SW 1271 (cell line): ENCODE results near the gene CDKN2A.

Experiments
- DNase-seq, 2 experiments: peaks; one replicate each; lab custom pipeline; 2025; lab: John Stamatoyannopoulos, UW

The CDKN2A gene

DNA sequence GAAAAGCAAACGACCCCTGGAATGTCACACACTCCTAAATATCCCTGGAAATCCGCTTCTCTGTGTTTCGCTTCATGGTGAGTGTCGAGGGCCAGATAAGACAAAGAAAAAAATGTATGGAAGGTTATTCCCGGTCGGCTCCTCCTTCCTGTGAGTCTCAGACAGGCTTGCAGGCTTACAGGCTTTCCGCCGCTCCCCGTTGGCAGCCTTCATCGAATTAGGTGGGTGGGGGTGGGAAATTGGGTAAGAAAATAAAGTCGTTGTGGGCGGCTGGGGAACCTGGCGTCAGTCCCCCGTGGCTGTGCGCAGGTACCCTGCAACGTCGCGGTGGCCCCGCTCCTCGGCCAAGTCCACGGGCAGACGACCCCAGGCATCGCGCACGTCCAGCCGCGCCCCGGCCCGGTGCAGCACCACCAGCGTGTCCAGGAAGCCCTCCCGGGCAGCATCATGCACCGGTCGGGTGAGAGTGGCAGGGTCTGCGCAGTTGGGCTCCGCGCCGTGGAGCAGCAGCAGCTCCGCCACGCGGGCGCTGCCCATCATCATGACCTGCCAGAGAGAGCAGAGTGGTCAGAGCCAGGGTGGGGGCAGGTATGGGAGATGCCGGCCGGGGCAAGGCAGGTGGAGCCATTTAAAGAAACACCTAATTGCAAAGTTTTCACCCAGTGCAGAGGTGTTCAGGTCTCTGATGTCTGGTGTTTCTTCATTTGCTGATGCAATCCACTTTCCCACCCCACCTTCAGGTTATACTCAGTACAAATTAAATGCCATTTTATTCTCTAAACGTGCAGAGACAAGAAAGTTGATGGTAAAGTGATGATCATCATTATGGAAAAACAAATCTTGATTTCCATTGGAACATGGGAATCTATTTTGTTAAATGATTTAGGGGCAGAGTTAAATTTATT lies 11.8 kb upstream of the CDKN2A start:
- no peak for DNase-seq

GRCh38 chr9:22005021-22005701 lies 11.0 kb upstream of the CDKN2A start:
- DNase-seq, result no peak

GRCh38 chr9:22002038-22002437 lies 7.8 kb upstream of the CDKN2A start:
- no peak for DNase-seq

DNA sequence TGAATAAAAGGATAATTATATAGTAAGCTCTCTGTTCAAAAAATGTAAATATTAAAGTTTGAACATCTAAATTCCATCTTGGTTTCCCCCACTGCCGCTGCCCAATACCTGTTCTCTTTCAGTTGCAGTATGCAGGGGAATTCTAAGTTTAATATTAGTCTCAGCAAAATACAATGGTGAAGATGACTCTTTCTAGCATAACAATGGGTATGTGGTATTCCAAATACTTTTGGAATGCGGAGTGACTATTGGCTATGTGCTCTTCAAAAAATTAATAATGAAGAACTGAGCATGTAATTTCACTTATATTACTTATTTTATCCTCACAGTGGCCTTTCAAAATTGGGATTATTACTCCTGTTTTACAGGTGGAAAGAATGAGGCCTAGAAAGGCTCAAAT lies 3.8 kb upstream of the CDKN2A start:
- no peak for DNase-seq

DNA sequence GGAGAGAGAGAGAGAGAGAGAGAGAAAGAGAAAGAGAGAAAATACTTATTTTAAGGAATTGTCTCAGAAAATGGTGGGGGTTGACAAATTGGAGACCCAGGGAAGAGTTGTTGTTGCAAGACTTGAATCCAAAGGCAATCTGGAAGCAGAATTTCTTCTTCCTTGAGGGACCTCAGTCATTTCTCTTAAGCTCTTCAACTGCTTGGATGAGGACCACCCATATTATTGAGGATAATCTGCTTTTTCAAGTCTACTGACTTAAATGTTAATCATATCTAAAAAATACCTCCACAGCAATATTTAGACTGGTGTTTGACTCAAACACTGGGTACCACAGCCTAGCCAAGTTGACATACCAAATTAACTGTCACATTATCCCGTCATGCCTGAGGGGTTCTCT lies 3.3 kb upstream of the CDKN2A start:
- DNase-seq, result no peak

DNA sequence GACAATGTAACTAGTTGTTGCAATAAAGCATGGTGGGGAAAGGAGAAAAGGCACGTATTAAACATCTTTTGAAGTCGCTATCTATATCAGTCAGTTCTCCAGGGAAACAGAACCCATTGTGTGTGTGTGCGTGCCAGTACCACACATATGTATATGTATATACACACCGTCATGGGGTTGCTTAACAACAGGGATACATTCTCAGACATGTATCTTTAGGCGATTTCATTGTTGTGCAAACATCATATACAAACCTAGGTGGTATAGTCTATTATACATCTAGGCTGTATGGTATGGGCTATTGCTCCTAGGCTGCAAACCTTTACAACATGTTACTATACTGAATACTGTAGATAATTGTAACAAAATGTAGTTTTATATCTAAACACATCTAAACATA lies 2.7 kb upstream of the CDKN2A start:
- DNase-seq, result no peak

- no peak for DNase-seq
Observed at GRCh38 chr9:21996438-21996837, 2.2 kb upstream of the CDKN2A start.

DNA sequence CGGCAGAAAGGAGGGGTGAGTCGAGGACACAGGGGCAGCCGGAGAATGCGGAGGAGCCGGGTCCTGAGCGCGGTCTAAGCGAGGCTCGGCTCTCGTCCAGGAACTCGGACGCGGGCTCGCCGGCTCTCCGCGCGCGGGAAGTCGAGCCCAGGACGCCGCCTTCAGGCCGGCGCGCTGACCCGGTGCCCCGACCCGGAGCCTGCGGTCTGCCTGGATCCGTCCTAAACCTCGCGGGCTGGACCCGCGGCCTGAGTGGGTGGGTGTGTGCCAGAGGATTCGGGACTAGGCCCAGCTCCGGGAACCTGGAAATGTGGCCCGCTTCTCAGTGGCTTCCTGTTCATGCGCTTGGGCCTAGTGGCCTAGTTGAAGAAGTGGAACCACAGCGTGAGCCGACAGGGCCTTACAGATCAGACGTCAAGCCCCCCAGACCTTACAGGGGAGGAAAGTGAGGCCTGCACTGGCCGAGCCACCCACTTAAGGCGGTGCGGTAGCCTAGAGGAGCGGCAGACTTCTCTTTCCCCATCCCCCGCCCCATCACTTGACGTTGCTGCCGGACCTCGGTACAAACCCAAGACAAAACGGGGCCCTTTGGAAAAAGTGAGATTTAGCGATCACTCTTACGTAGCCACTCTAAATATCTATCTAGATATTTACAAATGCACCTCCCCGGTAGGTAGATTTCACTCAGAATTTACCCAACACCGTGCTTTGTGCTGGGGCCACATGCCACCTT lies 1.6 kb upstream of the CDKN2A start:
- DNase-seq, result no peak

DNA sequence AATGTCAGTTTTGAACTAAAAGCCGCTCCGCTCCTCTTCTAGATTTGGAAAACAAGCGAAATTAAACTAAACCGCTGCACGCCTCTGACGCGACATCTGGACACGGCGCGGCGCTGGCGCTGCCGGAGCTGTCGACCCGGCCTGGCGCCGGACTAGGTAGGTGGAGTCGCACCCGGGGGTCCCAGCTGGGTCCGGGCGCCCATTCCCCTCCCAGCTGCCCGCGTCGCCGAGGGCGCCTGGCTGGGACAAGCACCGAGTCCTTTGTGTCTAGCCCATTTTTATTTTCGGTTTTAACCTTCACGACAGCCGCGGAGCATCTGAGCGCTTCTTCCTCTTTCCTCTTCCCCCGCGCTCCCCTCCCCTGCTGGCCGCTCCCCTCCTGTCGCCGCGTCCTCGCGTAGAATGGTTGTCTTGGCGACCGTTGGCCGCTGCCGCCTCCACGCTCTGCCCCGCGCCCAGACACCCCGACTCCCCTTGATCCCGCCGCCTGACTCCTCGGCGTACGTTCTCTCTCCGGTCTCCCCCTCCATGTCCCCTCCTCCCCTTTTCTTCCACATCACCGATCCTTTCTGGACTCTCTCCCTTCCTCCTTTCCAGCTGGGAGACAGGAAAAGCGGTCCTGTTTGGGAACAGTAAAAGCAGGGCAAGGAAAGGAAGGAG lies 944 bp upstream of the CDKN2A start:
- DNase-seq, result no peak

GRCh38 chr9:21994556-21995005 lies 389 bp upstream of the CDKN2A start, which contains the start of gene CDKN2B-AS1:
TSS of gene CDKN2B-AS1 (plus strand) at chr9:21994791.
- DNase-seq, result no peak

DNA sequence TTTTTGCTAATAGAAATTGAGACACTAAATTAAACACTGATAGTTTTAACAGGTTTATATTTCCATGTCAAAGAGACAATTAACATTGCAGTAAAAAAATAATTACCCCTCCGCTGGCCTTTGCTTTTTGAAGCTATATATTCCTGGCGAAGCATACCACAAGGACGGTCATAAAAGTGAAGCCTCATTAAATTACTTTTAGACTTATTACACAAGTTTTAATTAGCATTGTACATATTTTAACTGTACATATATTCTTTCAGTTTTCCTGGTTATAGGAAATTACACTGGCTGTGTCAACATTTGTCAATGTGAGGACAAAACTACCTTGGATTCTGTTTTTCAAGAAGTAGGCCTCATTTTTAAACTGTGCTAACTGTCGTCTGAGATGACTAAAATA lies 1.2 kb downstream of the CDKN2A start:
- DNase-seq, result no peak

DNA sequence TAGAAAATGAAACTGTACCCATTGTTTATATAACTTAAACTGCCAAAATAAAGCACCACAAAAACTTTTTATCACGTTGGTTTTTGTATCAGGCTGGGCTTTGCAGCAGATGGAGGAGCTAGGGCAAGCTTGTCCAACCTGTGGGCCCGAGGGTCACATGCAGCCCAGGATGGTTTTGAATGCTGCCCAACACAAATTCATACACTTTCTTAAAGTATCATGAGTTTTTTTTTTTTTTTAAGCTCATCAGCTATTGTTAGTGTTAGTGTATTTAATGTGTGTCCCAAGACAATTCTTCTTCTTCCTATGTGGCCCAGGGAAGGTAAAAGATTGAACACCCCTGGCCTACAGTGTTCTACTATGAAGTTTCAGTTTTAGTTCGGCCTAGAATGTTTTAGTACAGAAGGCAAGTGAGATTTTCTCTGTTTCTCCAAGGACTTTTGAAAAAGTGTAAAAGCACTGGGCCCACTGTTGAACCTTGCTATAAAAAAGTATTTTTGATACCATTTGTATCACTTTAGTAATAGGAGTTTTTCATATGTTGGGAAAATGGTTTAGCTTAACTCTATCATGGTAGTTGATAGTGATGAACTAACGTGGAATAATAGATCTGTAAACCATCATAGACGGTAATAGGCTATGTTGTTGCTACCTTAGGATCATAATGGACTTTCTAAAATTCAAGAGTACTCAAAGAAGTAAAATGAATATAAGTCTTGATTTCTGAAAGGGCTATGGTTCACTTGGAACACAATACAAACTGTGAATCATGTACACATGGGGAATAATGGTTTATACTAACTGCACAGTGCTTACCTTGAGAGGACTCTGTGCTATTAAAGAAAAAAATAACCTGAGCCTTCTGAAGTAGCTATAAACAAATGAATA lies 2.9 kb downstream of the CDKN2A start:
- DNase-seq, result no peak

- DNase-seq, result no peak
Observed at GRCh38 chr9:21989440-21990189, 4.6 kb downstream of the CDKN2A start.

DNA sequence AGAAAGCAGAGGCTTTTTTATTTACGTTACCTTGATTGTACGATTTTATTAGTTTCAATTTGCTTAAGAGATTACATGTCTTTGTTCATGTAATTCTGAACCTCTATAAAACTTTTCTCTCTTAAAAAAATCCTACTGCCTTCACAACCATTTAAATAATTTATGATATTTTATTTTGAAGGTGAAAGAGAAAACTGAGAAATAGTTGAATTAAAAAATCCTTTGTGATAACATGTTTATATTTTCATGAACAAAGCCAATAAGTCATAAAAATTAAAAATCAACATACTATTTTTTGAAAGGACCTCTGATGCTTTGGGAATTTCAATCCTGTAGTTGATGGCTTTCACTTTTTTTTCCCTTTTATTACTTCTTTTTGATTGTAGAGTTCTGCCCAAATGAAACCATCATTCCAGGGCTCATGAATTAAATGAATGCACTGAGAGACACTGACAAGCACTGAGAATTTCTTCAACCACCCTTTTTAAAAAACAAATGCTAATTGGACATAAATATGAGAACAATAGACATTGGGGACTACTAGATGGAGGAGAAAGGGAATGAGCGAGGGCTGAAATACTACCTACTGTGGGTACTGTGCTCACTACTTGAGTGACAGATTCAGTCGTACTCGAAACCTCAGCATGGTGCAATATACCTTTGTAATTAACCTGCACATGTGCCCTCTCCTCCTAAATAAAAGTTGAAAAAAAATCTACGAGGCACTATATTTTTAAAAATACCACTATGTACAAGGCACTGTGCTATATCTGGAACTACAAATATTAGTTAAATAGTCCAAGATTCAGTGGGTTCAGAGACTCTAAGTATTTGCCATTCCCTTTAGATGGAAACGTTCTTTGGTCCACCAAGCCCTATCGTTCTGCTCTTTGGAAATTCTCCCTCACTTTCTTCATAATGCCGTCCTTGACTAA lies 5.9 kb downstream of the CDKN2A start:
- DNase-seq, result no peak

- DNase-seq, result no peak
Observed at GRCh38 chr9:21985964-21986667, 8.1 kb downstream of the CDKN2A start.

DNA sequence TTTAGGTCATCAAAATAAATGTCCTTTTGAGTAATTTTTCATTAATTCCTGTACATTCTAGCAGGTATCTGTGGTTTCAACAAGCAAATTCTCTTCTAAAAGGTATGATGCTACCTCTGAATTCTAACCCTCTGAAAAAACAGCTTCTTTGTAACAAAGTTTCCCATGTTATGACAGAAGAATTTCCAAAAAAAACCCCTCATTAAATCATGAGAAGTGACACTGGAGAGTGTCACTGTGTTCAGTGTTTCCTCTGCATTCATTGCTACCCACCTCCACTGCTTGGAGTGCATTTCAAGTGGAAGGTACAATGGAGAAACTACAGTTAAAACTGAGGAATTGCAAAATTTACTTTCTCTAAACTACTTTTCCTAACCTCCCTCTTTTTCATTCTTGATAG lies 10.1 kb downstream of the CDKN2A start:
- DNase-seq, result no peak

DNA sequence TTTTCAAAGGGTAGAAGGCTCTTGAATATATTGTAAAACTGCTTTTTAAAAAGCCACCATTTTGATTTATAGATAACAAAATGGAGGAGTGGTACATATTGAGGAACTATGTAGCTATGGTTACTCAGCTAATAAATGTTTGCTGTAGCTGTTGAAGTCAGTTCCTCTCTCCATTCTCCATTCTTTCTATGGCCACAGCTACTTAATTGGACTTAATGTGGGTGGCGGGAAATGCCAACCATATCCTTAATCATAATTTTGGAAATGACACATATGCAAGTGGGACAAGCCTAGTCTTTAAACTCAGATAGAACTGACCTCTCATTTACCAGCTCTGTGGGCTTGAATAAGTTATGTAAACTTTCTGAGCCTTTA lies 10.6 kb downstream of the CDKN2A start:
- DNase-seq, result no peak

GRCh38 chr9:21982861-21983560 lies 11.2 kb downstream of the CDKN2A start:
- DNase-seq, result no peak
